Body of pancreas (tissue), 4 donors: ENCODE measurements around the gene TAPBPL. TPM values are rescaled to one million over a fixed set of nuclear protein-coding genes. Genes with fewer than 3 reads are reported as not detected.
"Not testable (repeated sequence)": the region's sequence is repeated elsewhere in the genome, so short reads cannot be mapped to it uniquely, and the experiment has no call there.

Experiments used
- ATAC-seq: fragments of 150-250 bp; one replicate; pipeline ENCODE4 v1.9.1; 2016
- DNase-seq, 4 donors: peaks; one replicate each; pipeline ENCODE4 v3.0.0-alpha.2; 2019
- H3K27ac ChIP-seq, 4 donors: fragments of 200-600 bp; sonication (generic); 1 replicate in 3 of 4; 2 replicates in 1 of 4; pipeline versions ENCODE4 v1.5.1 to v1.6.1; 2016 to 2019; ENCODE audit warnings: mild to moderate bottlenecking in 1 of 4, mixed read lengths in 1 of 4, moderate library complexity in 1 of 4
- H3K27me3 ChIP-seq, 2 donors: fragments of 200-600 bp; sonication (generic); one replicate each; pipeline ENCODE4 v1.6.0; 2016; ENCODE audit warnings: mild to moderate bottlenecking in 1 of 2
- H3K36me3 ChIP-seq, 2 donors: fragments of 200-600 bp; sonication (generic); replicated peaks in 1 of 2; 2 replicates each; pipeline ENCODE4 v1.5.1; 2016; ENCODE audit warnings: low read depth in 2 of 2; ENCODE audit not compliant: insufficient read depth in 1 of 2
- H3K4me1 ChIP-seq: fragments of 200-600 bp; sonication (generic); one replicate; pipeline ENCODE4 v1.6.0; 2016
- H3K4me3 ChIP-seq, 2 donors: fragments of 200-600 bp; sonication (generic); 1 replicate in 1 of 2; 2 replicates in 1 of 2; pipeline ENCODE4 v1.5.1; 2016 to 2019
- H3K9me3 ChIP-seq, 3 donors: fragments of 200-600 bp; sonication (generic); 1 replicate in 2 of 3; 2 replicates in 1 of 3; pipeline ENCODE4 v1.5.1; 2016
- CTCF ChIP-seq, 7 experiments: fragments of 450-650 bp in 4 of 7; fragments of 200-600 bp in 3 of 7; sonication (generic) in 3 of 7; IDR thresholded peaks; one replicate each; pipeline ENCODE4 v1.5.1; 2016 to 2019; ENCODE audit warnings: antibody characterized with exemption in 7 of 7
- POLR2A ChIP-seq, 3 donors: fragments of 450-650 bp; IDR thresholded peaks; one replicate each; pipeline ENCODE4 v1.6.1; 2016; ENCODE audit warnings: antibody characterized with exemption in 3 of 3, mild to moderate bottlenecking in 2 of 3
- WGBS, 2 donors: methylation state at CpG; one replicate each; pipeline ENCODE4 v1.1.5; 2017; 5-methylcytosine and 5-hydroxymethylcytosine counted together
- intact Hi-C: fragments of 100-400 bp; cut with DNase I; formaldehyde crosslinking; loops from one replicate; pipeline ENCODE4 v1.15.1; 2023
- total RNA-seq, 2 donors: library from RNA; depleted of rRNA; stranded (reverse); fragments of >200 nt; gene quantifications; one replicate each; pipeline ENCODE4 v1.1.0, GENCODE V29; 2016

TAPBPL gene
- total RNA-seq, 2 donors from 2014 or later, result 14.5 to 36.3 TPM

- Histone ChIP-seq H3K9me3 (no peaks in the 10 kb centered on the region), H3K27me3 (no peaks in the 10 kb centered on the region), H3K36me3 (no peaks in the 10 kb centered on the region), H3K4me3 (no peak overlapping the region), H3K27ac (no peak overlapping the region), H3K4me1 (peaks cover 19% of the 10 kb centered on the region)
- no peak for ATAC-seq
- no peak for DNase-seq
- TF ChIP-seq POLR2A (IDR thresholded peaks at IDR 0.05) (no peak), CTCF (IDR thresholded peaks at IDR 0.05) (no peak)
- 80 to 83% methylated on average over 8 of the region's 8 CpGs for WGBS, 2 donors
- intact Hi-C loops, result loop anchor here (5.0 kb wide), 2 partner anchors 37 to 117 kb away; no protein-coding TSS in a partner anchor
Observed at GRCh38 chr12:6424866-6425265, 27.0 kb upstream of the TAPBPL start.

DNA sequence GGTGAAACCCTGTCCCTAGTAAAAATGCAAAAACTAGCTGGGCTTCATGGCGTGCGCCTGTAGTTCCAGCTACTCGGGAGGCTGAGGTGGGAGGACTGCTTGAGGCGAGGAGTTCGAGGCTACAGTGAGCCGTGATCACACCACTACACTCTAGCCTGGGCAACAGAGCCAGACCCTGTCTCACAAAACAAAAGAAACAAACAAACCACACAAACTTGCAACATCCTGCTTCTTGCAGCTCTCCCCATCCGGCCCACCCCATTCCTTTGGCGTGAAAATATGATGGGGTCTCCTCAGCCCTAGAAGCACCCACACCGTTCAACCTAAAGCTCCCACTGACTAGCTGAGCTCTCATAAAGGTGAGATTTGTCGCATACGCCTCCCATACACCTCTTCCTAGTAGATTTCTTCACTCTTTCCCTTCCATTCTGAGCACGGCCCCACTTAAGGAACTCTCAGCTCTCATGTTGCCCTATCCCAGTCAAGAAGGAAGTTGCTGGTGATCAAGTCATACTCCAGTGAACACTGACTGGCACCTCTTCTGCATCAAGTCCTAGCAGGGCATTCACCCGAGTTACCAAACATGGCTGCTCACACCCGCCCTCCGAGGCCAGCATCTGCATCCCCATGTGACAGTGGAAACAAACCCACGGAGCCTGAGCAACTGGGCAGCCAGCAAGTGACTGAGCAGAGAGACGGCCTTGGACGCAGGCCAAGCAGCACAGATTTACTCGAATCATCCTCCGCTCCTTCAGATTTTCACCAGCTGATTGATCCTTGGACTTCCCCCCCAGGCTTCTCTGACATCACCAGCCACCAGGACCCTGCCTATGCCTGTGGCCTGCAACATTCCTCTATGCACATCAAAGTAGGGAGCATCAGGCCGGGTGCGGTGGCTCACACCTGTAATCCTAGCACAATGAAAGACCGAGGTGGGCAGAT, 26.0 kb upstream of the TAPBPL start:
- intact Hi-C loops, result loop anchor here (5.0 kb wide), 2 partner anchors 36 to 116 kb away; no protein-coding TSS in a partner anchor
- no peak for ATAC-seq
- Histone ChIP-seq H3K4me3 (no peak overlapping the region), H3K27me3 (no peaks in the 10 kb centered on the region), H3K27ac (no peak overlapping the region), H3K36me3 (no peaks in the 10 kb centered on the region), H3K4me1 (peaks cover 14% of the 10 kb centered on the region), H3K9me3 (no peaks in the 10 kb centered on the region)
- DNase-seq, result no peak
- TF ChIP-seq POLR2A (IDR thresholded peaks at IDR 0.05) (no peak), CTCF (IDR thresholded peaks at IDR 0.05) (no peak)
- 77 to 80% methylated on average over 23 of the region's 23 CpGs for WGBS, 2 donors

GRCh38 chr12:6426882-6427671, 24.8 kb upstream of the TAPBPL start:
- TF ChIP-seq POLR2A (IDR thresholded peaks at IDR 0.05) (no peak), CTCF (IDR thresholded peaks at IDR 0.05) (no peak)
- no peaks in the 10 kb centered on the region for H3K36me3 ChIP-seq
- H3K27me3 ChIP-seq, result no peaks in the 10 kb centered on the region
- H3K9me3 ChIP-seq, result no peaks in the 10 kb centered on the region
- DNase-seq (no peak), ATAC-seq (no peak)
- no peak overlapping the region for H3K4me3 ChIP-seq
- H3K27ac ChIP-seq, result no peak overlapping the region
- peaks cover 16% of the 10 kb centered on the region for H3K4me1 ChIP-seq
- 74 to 79% methylated on average over 14 of the region's 14 CpGs for WGBS, 2 donors
- intact Hi-C loops, result loop anchor here (5.0 kb wide), 2 partner anchors 35 to 115 kb away; no protein-coding TSS in a partner anchor

GRCh38 chr12:6427796-6428195, 24.0 kb upstream of the TAPBPL start:
- 89 to 90% methylated on average over 10 of the region's 10 CpGs for WGBS, 2 donors
- not testable (repeated sequence) for H3K4me3 ChIP-seq, DNase-seq, H3K27me3 ChIP-seq, H3K9me3 ChIP-seq, H3K27ac ChIP-seq, ATAC-seq, H3K36me3 ChIP-seq
- peaks cover 16% of the 10 kb centered on the region for H3K4me1 ChIP-seq
- intact Hi-C loops, result loop anchor here (5.0 kb wide), 2 partner anchors 35 to 115 kb away; no protein-coding TSS in a partner anchor

DNA sequence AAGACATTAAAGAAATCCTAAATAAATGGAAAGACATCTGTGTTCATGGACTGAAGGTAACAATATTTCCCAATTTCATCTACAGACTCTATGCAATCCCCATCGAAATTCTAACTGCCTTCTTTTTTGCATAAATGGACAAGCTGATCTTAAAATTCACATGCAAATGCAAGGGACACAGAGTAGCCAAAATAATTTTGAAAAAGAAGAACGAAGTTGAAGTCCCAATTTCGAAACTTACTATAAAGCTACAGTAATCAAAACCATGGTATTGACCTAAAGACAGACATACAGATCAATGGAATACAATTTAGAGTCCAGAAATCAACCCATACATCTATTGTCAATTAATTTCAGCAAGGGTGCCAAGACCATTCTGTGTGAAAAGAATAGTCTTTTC, 23.5 kb upstream of the TAPBPL start:
- H3K27ac ChIP-seq, result no peak overlapping the region
- no peaks in the 10 kb centered on the region for H3K27me3 ChIP-seq
- TF ChIP-seq CTCF (IDR thresholded peaks at IDR 0.05) (no peak), POLR2A (IDR thresholded peaks at IDR 0.05) (no peak)
- ATAC-seq (no peak), DNase-seq (no peak)
- peaks cover 14% of the 10 kb centered on the region for H3K4me1 ChIP-seq
- intact Hi-C loops, result loop anchor here (5.0 kb wide), 2 partner anchors 34 to 114 kb away; no protein-coding TSS in a partner anchor
- 58 to 62% methylated on average over 3 of the region's 3 CpGs for WGBS, 2 donors
- no peaks in the 10 kb centered on the region for H3K36me3 ChIP-seq
- no peak overlapping the region for H3K4me3 ChIP-seq
- no peaks in the 10 kb centered on the region for H3K9me3 ChIP-seq
